ENCODE data around the gene SEPTIN3.

- TF ChIP-seq CTCF (IDR thresholded peaks at IDR 0.05) (no peak), POLR2A (IDR thresholded peaks at IDR 0.05) (no peak)
Measured at GRCh38 chr22:41968601-41969000, 642 bp upstream of the SEPTIN3 start.
